Renal cortex interstitium (tissue), 11 donors: ENCODE data around the gene TCAP. TPM values are rescaled to one million over a fixed set of nuclear protein-coding genes. Genes with fewer than 3 reads are reported as not detected.

Experiments used
- DNase-seq, 11 donors: peaks; one replicate each; pipeline ENCODE4 v3.0.0-alpha.2; 2013; ENCODE audit warnings: low read depth in 9 of 11, low spot score in 4 of 11; ENCODE audit errors: extremely low read depth in 1 of 11
- polyA plus RNA-seq, 3 donors: library from polyadenylated mRNA; unstranded; fragments of 120-200 nt; gene quantifications; one replicate each; pipeline ENCODE4 v1.2.1, GENCODE V29; 2013; ENCODE audit not compliant: insufficient read length in 3 of 3

TCAP gene
- polyA plus RNA-seq, 3 donors, result 1.2 to 2.2 (median 1.6) TPM

DNA sequence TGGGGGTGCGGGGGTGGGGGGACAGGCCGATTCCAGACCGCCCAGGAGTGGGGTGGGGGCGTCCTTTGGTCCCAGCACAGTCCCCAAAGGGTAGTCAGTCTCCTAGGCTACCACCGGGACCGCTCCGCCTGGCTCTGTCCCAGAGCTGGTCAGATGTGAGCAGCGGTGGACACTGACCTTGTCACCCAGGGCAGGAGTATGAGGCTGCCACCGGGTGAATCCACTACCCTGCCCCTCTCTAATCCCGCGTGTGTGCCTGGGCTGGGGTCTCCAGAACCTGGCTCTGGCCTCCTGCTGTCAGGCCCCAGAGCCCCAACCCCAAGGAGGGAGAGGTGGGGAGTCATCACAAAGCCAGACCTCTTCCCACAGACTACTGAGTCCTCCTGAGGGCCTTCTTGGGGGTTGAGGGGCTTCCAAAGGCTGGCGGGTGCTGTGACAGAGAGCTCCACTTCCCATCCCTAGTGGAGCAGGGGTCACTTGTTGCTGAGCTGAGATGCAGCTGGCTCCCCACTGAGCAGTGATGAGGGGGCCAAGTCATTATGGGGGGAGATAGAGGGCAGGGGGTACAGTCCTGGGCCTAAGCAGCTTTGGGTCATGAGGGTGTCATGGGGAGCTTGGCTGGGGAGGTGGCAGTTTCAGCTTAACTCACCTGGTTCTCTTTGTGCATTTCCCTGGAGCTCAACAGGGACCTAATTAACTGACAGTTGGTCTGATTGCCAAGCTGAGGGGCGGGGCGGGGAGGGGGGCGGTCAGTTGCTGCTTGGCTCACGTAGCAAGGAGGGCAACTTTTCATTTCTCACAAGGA is 37.2 kb upstream of the TCAP start:
- DNase-seq, result no peak

DNA sequence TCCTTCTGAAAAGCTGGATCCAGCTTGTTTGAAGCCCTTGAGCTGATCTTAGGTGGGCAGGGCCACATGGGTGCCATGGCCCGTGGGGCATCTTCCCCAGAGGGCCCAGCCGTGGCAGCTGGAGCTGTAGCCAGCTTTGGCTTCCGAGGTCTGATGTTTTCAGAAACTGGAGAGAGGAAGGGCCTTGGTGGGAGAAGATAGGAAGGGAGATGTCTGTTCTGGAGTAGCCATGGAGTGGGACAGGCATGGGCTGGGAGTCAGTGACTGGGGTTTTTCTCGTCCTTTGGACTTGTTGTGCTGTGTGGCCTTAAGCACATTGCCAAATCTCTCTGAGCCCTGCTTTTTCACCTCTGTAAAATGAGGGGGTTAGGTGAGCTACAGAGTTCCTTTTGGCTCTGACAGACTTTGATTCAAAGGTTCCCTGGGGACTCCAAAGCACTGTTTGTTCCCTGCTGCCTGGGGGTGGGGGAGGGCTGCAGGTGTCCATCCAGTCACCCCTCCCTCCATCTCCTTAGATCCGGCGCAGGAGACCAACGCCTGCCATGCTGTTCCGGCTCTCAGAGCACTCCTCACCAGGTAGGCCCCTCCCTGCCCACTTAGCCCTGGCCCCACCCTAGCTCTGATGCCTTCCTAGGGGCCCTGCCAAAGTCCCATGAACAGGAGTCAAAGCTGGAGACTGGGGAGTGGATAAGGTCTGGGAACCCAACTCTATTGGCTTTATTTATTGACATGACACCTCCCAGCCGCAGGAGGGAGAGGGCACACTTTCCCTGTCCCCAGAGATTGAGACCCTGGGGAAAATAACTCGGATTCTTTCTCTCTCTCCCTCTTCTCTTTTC is 36.3 kb upstream of the TCAP start:
- DNase-seq, result no peak

DNA sequence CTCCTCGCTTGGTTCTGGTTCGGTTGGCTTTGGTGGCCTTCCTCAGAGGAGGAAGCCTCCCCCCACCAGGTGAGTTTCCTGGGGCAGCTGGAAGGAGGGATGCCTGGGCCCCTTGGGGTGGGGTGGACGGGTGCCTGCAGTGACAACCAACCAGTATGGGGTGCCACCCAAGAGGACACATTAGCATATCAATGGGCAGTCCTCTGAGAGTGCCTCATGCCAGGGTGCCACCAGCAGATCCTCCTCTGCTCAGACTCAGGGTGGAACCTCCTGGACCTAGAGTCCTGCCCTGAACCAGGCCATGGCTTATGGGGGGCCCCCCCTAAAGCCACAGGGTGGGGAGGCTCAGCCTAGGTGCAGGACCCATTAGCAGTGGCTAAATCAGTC is 35.7 kb upstream of the TCAP start:
- DNase-seq, result no peak

DNA sequence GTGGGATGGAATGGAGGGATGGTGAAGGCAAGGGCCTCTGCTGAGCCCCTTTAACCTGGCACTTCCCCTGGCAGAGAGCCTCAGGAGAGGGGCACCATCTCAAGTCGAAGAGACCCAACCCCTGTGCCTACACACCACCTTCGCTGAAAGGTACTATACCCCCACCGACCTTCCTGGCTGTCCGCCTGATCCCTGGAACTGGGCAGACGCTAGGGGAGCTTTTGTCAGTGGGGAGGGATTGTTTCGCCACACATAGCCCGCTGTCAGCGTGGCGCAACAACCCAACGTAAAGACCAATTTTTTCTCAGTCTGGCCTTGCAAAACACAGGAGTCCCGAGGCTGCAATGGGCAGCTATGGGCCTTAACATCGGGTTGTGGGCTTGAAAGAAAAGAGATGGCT is 35.3 kb upstream of the TCAP start:
- DNase-seq, result no peak

DNA sequence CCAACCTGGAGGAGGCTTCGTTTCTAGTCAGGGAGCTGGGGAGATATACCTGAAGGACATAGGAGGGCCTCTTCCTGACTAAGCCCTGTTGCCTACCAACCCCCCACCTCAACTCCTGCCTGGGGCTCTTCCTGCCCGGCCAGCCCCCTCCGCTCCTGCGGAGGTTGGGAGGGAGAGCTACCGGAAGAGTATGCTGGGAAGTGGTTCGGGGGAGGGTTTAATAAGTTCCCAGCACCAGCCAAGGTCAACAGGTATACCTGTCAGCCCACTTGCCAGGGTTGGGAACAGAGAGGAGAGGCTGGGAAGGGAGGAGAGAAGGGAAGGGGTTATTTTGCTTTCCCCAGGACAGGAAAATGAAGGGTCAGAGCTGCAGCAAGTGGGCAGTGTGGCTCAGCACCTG is 33.7 kb upstream of the TCAP start:
- no peak for DNase-seq

DNA sequence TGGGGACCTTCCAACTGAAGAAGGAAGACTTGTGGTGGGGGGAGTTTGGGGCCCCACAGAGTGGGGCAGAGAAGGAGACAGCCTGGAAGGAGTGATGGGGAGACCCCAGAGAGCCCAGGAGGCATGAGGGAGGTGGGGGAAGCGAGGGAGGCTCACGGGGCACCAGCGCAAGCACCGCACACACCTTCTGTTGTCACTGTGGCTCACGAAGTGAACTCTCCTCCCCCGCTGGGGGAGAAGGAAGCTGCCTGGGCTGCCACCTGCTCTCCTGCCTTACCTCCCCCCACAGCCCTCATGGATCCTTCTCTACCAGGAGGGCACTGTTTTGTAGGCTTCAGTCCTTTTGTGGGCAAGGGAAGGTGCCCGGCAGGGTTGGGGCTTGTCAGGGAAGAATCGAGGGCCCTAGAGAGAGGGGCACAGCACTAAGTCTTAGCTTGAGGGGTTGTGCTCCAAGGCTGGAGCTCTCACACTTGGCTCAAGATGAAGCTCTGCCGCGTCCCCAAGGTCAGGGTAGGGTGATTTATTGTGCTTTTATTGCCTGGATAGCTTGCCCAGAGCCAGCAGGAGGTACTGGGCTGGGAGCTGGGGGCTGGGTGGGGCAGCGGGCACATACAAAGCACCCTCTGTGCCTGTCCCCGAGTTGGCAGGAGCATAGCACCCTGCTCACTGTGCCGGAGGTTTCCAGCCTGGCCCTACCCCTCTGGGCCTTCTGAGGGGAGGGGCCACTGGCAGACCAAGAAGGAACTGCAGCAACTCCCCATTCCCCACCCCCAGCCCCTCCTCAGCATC is 32.8 kb upstream of the TCAP start:
- no peak for DNase-seq

DNA sequence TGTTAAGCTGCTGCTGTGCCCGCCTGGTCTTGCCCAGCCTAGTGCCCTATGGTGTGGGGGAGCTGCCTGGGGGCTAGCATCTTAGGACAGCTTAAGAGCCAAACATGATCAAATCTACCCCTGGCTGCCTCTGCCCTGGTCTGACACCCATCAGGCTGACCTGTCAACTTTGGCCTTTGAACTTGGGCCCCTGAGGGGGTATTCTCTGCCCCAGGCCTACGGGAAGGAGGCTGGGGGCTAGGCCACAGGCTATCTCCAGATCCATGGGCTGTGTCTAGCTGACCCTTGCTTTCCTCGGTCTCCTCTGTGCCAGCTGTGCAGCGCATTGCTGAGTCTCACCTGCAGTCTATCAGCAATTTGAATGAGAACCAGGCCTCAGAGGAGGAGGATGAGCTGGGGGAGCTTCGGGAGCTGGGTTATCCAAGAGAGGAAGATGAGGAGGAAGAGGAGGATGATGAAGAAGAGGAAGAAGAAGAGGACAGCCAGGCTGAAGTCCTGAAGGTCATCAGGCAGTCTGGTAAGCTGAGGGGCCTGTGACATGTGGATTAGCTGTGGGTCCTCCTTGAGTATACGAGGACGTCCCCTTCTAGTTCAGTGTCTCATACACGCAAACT is 31.5 kb upstream of the TCAP start:
- no peak for DNase-seq

DNA sequence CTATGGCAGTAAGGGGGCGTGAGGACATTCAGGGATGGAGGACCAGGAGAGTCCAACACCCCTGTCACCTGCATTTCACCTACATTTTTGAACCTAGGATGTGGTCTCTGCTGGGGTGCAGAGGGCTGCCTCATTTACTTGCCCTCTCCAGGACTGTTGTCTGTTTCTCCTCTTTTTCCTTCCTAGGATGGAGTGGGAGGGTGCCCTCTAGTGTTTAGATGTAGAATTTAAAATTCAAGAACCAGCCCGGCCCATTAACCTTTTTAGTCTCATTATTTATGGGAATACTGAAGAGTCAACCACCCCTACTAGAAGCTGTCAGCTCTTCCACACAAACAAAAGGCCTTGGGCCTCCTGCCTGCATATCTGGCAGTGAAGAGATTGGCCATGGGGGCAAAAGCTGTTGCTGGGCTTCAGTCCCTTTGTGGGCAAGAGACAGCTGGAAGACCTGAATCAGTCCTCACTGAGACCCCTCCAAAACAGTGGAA is 30.7 kb upstream of the TCAP start:
- peak in 1 of 11 donors; percentile 59 for DNase-seq

DNA sequence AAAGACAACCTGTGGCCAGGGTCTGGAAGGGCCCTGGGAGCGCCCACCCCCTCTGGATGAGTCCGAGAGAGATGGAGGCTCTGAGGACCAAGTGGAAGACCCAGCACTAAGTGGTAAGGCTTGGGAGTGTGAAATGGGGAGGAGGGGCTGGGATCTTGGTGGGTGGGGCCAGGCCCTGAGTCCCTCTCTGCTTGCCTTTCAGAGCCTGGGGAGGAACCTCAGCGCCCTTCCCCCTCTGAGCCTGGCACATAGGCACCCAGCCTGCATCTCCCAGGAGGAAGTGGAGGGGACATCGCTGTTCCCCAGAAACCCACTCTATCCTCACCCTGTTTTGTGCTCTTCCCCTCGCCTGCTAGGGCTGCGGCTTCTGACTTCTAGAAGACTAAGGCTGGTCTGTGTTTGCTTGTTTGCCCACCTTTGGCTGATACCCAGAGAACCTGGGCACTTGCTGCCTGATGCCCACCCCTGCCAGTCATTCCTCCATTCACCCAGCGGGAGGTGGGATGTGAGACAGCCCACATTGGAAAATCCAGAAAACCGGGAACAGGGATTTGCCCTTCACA is 29.5 kb upstream of the TCAP start:
- DNase-seq, result no peak

DNA sequence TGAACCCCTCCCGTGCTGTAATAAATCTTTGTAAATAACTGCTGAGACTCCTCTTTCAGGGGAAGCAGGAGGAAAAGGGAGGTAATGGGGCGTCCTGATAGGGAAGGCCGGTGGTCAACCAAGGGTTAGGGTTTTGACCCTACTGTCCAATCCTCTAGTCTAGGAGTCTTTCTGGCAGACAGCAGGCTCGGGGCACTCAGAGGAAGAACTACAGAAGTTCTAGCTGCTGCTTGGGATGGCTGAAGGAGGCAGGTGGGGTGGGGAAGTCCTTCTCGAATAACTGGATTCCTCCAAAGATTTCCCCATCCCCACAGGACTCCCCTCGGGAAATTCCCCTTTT is 28.6 kb upstream of the TCAP start:
- no peak for DNase-seq

DNA sequence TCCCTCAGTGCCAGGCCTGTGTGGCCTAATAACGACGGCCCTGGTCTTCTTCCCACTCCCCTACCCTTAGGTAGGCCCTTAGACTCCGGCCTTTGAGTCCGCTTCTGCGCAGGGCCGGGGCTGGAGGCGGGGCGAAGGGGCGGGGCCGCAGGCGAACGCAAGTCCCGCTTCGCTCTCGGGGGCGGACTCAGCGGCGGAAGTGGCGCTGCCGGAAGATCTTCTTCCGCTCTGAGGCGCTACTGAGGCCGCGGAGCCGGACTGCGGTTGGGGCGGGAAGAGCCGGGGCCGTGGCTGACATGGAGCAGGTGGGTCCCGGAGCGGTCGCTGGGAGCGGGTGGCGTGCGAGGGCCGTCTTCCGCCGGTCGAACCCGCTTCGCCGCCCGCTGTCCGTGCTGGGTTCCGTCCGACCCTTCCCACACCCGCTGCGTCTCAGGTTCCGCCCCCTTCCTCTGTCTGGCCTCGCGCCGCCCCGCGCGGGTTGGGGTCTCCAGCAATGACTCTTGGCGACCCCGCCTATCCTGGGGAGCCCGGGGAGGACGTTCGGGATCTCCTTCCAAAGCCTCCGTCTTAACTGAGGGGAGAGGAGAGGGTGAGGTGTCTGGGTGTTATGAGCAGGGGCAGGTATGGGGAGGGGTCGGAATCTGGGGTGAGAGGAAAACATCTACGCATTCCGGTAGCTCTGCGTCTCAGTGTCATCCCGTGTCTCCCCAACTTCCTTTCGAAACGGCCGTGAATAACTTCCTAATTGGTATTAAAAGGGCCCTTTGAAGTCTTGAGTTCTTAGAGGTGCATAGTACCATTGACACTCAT is 28.0 kb upstream of the TCAP start, which contains the start of gene STARD3:
Gene STARD3 (plus strand): TSS at position 218 of the 810 bp plus-strand sequence. CDS start 16,388 bp downstream, outside the sequence.
- DNase-seq, result peak in 10 of 11 donors; percentile 69 to 88 (median 84)

DNA sequence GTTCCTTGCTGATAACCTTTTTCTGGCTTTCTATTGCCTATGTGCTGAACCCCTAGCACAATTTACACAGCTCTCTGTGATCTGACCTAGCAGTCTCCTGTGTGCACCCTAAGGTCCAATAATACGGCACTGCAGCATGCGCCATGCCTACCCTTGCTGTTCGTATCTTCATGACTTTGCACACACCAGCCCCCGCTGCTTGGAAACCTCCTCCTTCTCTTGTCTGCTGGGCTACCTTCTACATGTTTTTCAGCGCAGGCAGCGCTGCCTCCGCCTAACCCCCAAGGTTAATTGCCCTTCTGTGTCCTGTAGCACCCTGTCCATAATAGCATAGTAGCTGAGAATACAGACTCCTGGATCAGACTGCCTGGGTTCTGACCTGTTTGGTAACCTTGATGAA is 26.8 kb upstream of the TCAP start:
- no peak for DNase-seq

DNA sequence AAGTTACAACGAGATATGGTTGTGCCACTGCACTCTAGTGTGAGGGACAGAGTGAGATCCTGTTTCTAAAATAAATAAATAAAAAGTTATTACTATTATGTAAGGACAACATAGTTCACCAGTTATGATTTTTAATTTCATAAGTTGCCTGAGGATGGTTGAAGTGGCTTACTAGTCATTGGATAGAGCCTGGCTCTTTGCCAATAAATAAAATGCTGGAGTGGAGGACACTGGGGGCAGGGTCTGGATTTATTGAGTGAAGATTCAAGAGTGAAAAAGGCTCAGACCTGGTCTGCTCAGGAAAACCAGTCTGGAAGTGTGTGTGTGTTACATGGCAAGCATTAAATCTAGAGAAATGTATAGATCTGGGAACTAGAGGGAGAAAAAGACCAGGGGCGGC is 26.1 kb upstream of the TCAP start:
- no peak for DNase-seq

DNA sequence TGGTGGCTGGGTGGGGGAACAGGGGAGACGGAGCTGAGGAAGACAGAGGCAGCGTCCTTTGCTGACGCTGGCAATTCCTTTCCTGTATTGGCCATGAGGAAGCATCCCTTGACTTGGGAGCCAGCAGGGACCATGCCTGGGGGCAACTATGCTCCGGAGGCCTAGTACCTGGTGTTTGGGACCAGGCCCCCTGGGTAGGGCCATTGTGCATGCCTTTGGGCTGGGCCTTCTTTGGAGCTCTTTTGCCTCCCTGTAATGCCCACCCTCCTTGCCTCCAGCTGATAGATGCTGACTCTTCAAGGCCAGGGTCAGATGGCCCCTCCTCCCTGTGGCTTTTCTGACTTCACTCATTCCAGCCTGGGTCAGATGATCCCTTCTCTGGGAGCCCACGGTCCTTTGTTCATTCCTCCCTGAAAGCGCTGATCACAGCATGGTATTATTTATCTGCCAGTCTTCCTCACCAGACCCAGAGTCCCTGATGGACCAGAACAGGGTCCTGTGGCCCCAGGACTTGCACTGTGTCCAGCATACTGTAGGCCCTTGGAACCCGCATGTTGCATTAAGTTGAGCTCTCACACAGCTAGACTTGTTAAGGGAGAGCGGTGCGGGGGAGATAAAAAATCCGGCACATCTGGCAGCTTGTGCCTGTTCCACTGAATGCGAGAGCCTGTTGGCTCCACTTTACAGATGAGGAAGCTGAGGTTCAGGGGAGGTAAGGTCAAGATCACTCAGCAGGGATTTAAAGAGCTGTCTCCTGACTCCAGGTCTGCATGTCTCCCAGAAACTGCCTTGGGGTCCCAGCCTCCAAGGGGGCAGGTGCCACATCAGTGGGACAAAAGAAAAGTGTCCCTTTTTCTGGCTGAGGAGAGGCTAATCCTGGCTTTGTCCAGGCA is 25.3 kb upstream of the TCAP start:
- DNase-seq, result no peak

DNA sequence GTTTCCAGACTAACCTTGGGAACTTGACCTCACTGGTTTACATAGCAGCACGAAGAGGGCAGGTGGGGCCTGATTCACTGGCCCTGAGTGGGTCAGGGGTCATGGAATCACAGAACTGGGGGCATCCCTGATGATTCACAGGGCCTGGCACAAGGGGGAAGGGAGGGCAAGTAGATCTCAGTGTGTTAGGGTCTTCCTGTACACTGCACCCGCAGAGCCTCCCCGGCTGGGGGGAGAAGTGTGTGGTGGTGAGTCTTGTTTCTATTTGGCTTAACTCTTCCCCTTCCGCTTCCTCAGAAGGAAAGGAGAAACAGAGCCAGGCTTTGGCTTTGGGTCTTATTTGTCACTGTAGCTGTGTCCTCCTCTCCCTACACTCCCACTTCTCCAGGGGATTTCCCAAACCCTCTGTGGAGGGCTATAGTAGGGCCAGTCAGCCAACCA is 24.5 kb upstream of the TCAP start:
- no peak for DNase-seq

DNA sequence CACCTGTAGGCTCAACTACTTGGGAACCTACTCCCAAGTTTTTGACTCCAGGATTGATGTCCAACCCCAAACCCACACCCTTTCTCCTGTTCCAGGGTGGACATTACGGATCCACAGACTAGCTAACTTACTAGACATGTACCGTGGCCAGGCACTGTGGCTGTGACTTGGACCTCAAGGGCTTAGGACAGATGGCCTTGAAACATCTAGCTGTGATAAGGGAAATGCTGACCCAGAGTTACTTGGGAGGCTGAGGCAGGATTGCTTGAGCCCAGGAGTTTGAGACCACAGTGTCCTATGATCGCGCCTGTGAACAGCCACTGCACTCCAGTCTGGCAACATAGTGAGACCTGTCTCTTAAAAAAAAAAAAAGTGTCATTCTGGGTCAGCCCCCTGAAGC is 24.1 kb upstream of the TCAP start:
- DNase-seq, result no peak

DNA sequence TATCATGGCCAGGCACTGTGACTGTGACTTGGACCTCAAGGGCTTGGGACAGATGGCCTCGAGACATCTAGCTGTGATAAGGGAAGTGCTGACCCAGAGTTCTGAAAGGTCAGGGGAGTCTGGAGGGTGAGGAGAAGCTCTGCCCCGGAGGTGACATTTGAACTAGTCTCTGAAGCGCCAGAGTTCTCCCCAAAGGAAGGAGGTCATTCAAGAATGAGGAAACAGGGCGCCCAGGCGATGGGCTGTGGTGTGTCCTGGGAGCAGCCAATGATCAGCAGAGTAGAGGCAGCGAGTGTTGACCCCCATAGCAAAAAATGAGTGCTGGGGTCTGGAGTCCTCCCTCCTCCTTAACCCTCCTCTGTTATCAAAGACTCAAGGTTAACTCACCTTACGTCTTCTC is 23.3 kb upstream of the TCAP start:
- DNase-seq, result no peak
